Prostate gland (tissue), 2 donors: ENCODE results near the gene NSMCE1. TPM values are rescaled to one million over a fixed set of nuclear protein-coding genes. Genes with fewer than 3 reads are reported as not detected.
"Not testable (repeated sequence)": the region's sequence is repeated elsewhere in the genome, so short reads cannot be mapped to it uniquely, and the experiment has no call there.

Source experiments
- DNase-seq: peaks from one replicate; pipeline ENCODE4 v3.0.0-alpha.2; 2019; ENCODE audit warnings: low spot score
- H3K27ac ChIP-seq, 2 donors: fragments of 200-600 bp; sonication (generic); 2 replicates each; pipeline ENCODE4 v1.5.1; 2017 to 2019
- H3K27me3 ChIP-seq: fragments of 200-600 bp; sonication (generic); replicated peaks from 2 replicates; pipeline ENCODE4 v1.5.1; 2019; ENCODE audit not compliant: insufficient read depth
- H3K36me3 ChIP-seq, 2 donors: fragments of 200-600 bp; sonication (generic); 1 replicate in 1 of 2; 2 replicates in 1 of 2; pipeline versions ENCODE4 v1.5.1 to v1.8.1; 2017 to 2019
- H3K4me1 ChIP-seq: fragments of 200-600 bp; sonication (generic); replicated peaks from 2 replicates; pipeline ENCODE4 v1.5.1; 2019
- H3K4me3 ChIP-seq, 2 donors: fragments of 200-600 bp; sonication (generic); 2 replicates each; pipeline ENCODE4 v1.5.1; 2017 to 2019
- H3K9me3 ChIP-seq: fragments of 200-600 bp; sonication (generic); 2 replicates; pipeline ENCODE4 v1.5.1; 2017
- POLR2A ChIP-seq: fragments of 450-650 bp; IDR thresholded peaks from one replicate; pipeline ENCODE4 v1.6.1; 2016; ENCODE audit warnings: antibody characterized with exemption, mild to moderate bottlenecking
- POLR2AphosphoS5 ChIP-seq: sonication (generic); formaldehyde crosslinking; IDR thresholded peaks from one replicate; pipeline ENCODE4 v1.6.1; 2017; ENCODE audit warnings: antibody characterized with exemption
- WGBS: methylation state at CpG from one replicate; pipeline ENCODE4 v1.1.5; 2018; 5-methylcytosine and 5-hydroxymethylcytosine counted together
- intact Hi-C: fragments of 100-400 bp; cut with DNase I; formaldehyde crosslinking; loops from one replicate; pipeline ENCODE4 v1.14.2; 2022
- total RNA-seq, 2 donors: library from RNA; depleted of rRNA; stranded (reverse); fragments of >200 nt; gene quantifications; one replicate each; pipeline ENCODE4 v1.1.0, GENCODE V29; 2016
- TF ChIP-seq, protein P1 (sequence below), 4 experiments: fragments of 200-600 bp in 2 of 4; fragments of 450-650 bp in 2 of 4; sonication (generic) in 2 of 4; IDR thresholded peaks; 1 replicate in 3 of 4; 2 replicates in 1 of 4; pipeline ENCODE4 v1.5.1; 2016 to 2019; ENCODE audit warnings: antibody characterized with exemption in 4 of 4, mild to moderate bottlenecking in 2 of 4, moderate library complexity in 2 of 4

NSMCE1 gene
- total RNA-seq, 2 donors from 2014 or later = 55.4 to 71.7 TPM

DNA sequence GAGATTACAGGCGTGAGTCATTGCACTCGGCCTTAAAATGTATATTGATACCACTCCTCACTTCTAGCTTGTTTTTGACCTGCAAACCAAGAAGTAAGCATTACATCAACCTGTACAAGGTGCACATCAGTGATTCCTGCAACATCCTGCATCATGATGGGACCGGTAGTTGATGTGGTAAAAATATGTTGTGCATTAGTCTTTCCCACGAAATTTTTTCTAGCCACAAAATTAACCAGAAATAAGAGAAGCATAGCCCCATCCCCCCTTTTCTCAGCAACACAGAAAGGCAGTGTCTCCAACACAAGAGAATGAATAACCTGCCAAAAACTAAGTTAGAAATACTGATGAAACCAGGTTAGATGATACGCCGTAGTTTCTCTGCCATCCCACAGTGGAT, 21.1 kb upstream of the NSMCE1 start:
- TF ChIP-seq POLR2AphosphoS5 (no peak), POLR2A (no peak)
- TF ChIP-seq, protein P1, sequence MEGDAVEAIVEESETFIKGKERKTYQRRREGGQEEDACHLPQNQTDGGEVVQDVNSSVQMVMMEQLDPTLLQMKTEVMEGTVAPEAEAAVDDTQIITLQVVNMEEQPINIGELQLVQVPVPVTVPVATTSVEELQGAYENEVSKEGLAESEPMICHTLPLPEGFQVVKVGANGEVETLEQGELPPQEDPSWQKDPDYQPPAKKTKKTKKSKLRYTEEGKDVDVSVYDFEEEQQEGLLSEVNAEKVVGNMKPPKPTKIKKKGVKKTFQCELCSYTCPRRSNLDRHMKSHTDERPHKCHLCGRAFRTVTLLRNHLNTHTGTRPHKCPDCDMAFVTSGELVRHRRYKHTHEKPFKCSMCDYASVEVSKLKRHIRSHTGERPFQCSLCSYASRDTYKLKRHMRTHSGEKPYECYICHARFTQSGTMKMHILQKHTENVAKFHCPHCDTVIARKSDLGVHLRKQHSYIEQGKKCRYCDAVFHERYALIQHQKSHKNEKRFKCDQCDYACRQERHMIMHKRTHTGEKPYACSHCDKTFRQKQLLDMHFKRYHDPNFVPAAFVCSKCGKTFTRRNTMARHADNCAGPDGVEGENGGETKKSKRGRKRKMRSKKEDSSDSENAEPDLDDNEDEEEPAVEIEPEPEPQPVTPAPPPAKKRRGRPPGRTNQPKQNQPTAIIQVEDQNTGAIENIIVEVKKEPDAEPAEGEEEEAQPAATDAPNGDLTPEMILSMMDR (IDR thresholded peaks at IDR 0.05) = no peak
- Histone ChIP-seq H3K9me3 (no peaks in the 10 kb centered on the region), H3K4me1 (no peaks in the 10 kb centered on the region), H3K36me3 (no peaks in the 10 kb centered on the region), H3K27me3 (no peaks in the 10 kb centered on the region), H3K4me3 (no peak overlapping the region), H3K27ac (no peak overlapping the region)
- no peak for DNase-seq
- WGBS = 87% methylated on average over 6 of the region's 6 CpGs
- intact Hi-C loops = no loop called here

DNA sequence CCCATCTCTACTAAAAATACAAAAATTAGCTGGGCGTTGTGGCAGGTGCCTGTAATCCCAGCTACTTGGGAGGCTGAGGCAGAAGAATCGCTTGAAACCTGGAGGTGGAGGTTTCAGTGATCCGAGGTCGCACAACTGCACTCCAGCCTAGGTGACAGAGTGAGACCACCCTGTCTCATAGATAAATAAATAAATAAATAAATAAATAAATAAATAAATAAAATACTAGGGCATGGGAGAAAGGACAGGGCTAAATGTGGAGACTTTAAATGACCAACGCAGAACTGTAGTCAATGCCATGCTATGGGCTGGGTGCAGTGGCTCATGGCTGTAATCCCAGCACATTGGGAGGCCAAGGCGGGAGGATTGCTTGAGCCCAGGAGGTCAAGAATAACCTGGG, 19.7 kb upstream of the NSMCE1 start:
- DNase-seq, H3K27me3 ChIP-seq, H3K9me3 ChIP-seq, intact Hi-C loops, H3K4me1 ChIP-seq, H3K27ac ChIP-seq, H3K4me3 ChIP-seq, H3K36me3 ChIP-seq: not testable (repeated sequence)
- WGBS = 94% methylated on average over 6 of the region's 6 CpGs

DNA sequence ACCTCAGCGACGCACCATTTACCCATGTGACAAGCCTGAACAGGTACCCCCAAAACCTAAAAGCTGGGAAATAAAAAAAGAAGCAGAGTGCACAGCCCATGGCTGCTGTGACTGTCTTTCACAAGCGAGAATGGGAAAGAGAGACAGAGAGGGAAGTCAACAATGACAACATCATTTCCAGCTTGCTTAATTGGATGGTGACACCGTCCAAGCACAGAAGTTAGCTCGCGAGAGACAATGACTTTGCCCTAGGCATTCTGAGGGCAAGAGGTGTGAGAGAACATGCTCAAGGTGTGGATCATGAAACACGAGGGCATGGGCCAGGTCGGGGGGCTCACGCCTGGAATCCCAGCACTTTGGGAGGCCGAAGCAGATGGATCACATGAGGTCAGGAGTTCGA, 19.3 kb upstream of the NSMCE1 start:
- no peak for DNase-seq
- 91% methylated on average over 11 of the region's 11 CpGs for WGBS

DNA sequence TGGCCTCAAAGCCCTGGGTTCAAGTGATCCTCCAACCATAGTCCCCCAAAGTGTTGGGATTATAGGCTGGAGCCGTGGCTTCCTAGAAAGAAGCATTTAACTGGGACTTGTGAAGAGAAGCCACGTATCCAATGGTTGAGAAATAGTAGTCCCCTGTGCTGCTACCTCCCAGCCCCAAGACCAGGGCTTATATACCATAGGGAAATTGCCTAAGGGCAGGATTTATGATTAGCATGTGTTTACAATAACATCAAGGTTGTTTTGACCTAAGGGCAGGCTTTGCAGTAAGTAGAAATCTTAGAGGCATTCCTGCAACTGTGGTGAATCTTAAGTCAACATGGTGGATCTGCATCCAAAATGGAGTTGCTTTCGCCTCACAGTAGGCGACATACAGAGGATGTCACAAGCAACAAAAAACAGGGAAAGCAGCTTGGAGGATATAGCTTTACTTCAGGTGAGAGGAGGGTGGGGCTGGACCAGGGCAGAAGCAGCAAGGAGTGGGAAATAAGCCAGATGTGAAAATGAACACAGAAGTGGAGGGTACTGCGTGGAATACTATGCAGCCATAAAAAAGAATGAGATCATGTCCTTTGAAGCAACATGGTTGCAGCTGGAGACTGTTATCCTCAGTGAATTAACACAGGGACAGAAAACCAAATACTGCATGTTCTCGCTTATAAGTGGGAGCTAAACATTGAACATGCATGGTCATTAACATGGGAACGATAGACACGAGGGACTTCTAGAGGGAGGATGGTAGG, 18.7 kb upstream of the NSMCE1 start:
- no peak for DNase-seq
- Histone ChIP-seq H3K4me1 (no peaks in the 10 kb centered on the region), H3K27ac (no peak overlapping the region), H3K27me3 (no peaks in the 10 kb centered on the region), H3K36me3 (no peaks in the 10 kb centered on the region), H3K9me3 (no peaks in the 10 kb centered on the region), H3K4me3 (no peak overlapping the region)
- TF ChIP-seq POLR2A (no peak), POLR2AphosphoS5 (no peak)
- TF ChIP-seq, protein P1 (IDR thresholded peaks at IDR 0.05) = no peak
- intact Hi-C loops = no loop called here
- 98% methylated on average over 8 of the region's 8 CpGs for WGBS

More for the DNA sequence above, 19.3 kb upstream of the NSMCE1 start:
- no peaks in the 10 kb centered on the region for H3K9me3 ChIP-seq
- TF ChIP-seq POLR2AphosphoS5 (no peak), POLR2A (no peak)
- TF ChIP-seq, protein P1 (IDR thresholded peaks at IDR 0.05) = no peak
- H3K4me1 ChIP-seq = no peaks in the 10 kb centered on the region
- H3K27me3 ChIP-seq = no peaks in the 10 kb centered on the region
- intact Hi-C loops = no loop called here
- H3K36me3 ChIP-seq = no peaks in the 10 kb centered on the region
- H3K4me3 ChIP-seq = no peak overlapping the region
- H3K27ac ChIP-seq = no peak overlapping the region

DNA sequence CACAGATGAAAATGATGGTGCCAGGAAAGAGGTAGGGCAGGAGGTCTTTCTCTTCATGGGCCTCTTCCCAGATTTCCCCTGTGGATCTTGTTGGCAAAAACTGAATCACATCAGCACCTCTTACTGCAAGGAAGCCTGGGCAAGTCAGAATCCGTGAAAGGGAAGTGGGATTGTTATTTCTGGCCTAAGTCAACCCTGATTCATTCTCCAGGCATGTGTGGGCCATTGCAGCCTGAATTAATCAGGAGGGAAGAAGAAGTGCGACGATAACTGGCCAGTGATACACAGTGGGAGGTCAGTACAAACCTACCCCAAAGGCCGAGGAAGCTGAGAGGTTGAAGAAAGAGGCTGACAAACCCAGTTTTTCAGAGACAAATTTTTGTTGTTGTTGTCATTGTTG, 17.9 kb upstream of the NSMCE1 start:
- H3K9me3 ChIP-seq = no peaks in the 10 kb centered on the region
- TF ChIP-seq, protein P1 (IDR thresholded peaks at IDR 0.05) = no peak
- peak; percentile 11 for TF ChIP-seq POLR2AphosphoS5
- DNase-seq = no peak
- 34% methylated on average over 4 of the region's 4 CpGs for WGBS
- H3K36me3 ChIP-seq = no peaks in the 10 kb centered on the region
- no peaks in the 10 kb centered on the region for H3K27me3 ChIP-seq
- intact Hi-C loops = no loop called here
- no peak overlapping the region for H3K27ac ChIP-seq
- no peaks in the 10 kb centered on the region for H3K4me1 ChIP-seq
- H3K4me3 ChIP-seq = no peak overlapping the region
